B cell (primary cell): ENCODE results near the gene DNM2. TPM values are rescaled to one million over a fixed set of nuclear protein-coding genes. Genes with fewer than 3 reads are reported as not detected.

Source experiments
- ATAC-seq: fragments of 200-7000 bp; cut with Tn5 transposase; one replicate; pipeline ENCODE4 v1.10.0; 2021; ENCODE audit warnings: low read depth, mild to moderate bottlenecking, moderate number of reproducible peaks, moderate library complexity
- CTCF ChIA-PET: fragments of 350-600 bp; sonication (Branson Sonifier 250); formaldehyde crosslinking; loops from one replicate; lab custom pipeline; 2021; ENCODE audit warnings: antibody characterized with exemption, inconsistent platforms; lab: Charles Lee
- POLR2A ChIA-PET: fragments of 350-600 bp; sonication (Branson Sonifier 250); formaldehyde crosslinking; loops from one replicate; lab custom pipeline; 2021; ENCODE audit warnings: antibody characterized with exemption; lab: Charles Lee
- DNase-seq: peaks from one replicate; pipeline ENCODE4 v3.0.0; 2013
- H2AFZ ChIP-seq: 2 replicates; pipeline ENCODE4 v1.6.1; 2012; ENCODE audit warnings: mild to moderate bottlenecking, low read depth, low read length; ENCODE audit not compliant: insufficient read depth, poor library complexity, severe bottlenecking
- H3K27ac ChIP-seq, 2 donors: 1 replicate in 1 of 2; 2 replicates in 1 of 2; pipeline ENCODE4 v1.5.1; 2012 to 2013; ENCODE audit warnings: low read length in 2 of 2, mild to moderate bottlenecking in 2 of 2, moderate library complexity in 1 of 2
- H3K27me3 ChIP-seq, 4 experiments: fragments of 200-600 bp in 1 of 4; sonication (generic) in 1 of 4; replicated peaks in 1 of 4; 1 replicate in 2 of 4; 2 replicates in 2 of 4; pipeline versions ENCODE4 v1.6.1 to v1.7.0; 2013 to 2016; ENCODE audit warnings: low read length in 3 of 4, mild to moderate bottlenecking in 2 of 4, mixed read lengths in 1 of 4, moderate library complexity in 1 of 4; ENCODE audit not compliant: insufficient read depth in 4 of 4, control insufficient read depth in 3 of 4; ENCODE audit errors: control extremely low read depth in 1 of 4
- H3K36me3 ChIP-seq, 2 experiments: replicated peaks in 1 of 2; 1 replicate in 1 of 2; 2 replicates in 1 of 2; pipeline versions ENCODE4 v1.6.1 to v1.7.1; 2013; ENCODE audit warnings: low read length in 1 of 2; ENCODE audit not compliant: insufficient read depth in 2 of 2, control insufficient read depth in 1 of 2; ENCODE audit errors: control extremely low read depth in 1 of 2, extremely low read depth in 1 of 2
- H3K4me1 ChIP-seq, 2 donors: fragments of 200-600 bp in 1 of 2; sonication (generic) in 1 of 2; 1 replicate in 1 of 2; 2 replicates in 1 of 2; pipeline versions ENCODE4 v1.5.1 to v1.6.1; 2013 to 2017; ENCODE audit warnings: low read length in 2 of 2; ENCODE audit not compliant: control insufficient read depth in 2 of 2, insufficient read depth in 2 of 2
- H3K4me2 ChIP-seq: replicated peaks from 2 replicates; pipeline ENCODE3; 2012; ENCODE audit warnings: mild to moderate bottlenecking, low read depth, low read length; ENCODE audit not compliant: poor library complexity, severe bottlenecking
- H3K4me3 ChIP-seq, 5 experiments: fragments of 200-600 bp in 1 of 5; sonication (generic) in 1 of 5; 1 replicate in 3 of 5; 2 replicates in 2 of 5; pipeline versions ENCODE4 v1.5.1 to v1.7.0; 2011 to 2016; ENCODE audit warnings: low read length in 4 of 5, mild to moderate bottlenecking in 4 of 5, low read depth in 2 of 5, control low read depth in 1 of 5, moderate library complexity in 1 of 5; ENCODE audit not compliant: insufficient read depth in 1 of 5; ENCODE audit errors: control extremely low read depth in 1 of 5, extremely low read depth in 1 of 5
- H3K79me2 ChIP-seq: fragments of 200-600 bp; sonication (generic); one replicate; pipeline ENCODE4 v1.6.0; 2016; ENCODE audit warnings: low read length; ENCODE audit not compliant: control insufficient read depth, insufficient read depth
- H3K9ac ChIP-seq: fragments of 200-600 bp; sonication (generic); 2 replicates; pipeline ENCODE4 v1.6.1; 2017; ENCODE audit warnings: mild to moderate bottlenecking, low read length, moderate library complexity
- H3K9me3 ChIP-seq, 3 donors: one replicate each; pipeline versions ENCODE4 v1.6.1 to v1.7.1; 2013; ENCODE audit warnings: low read length in 2 of 3; ENCODE audit not compliant: control insufficient read depth in 2 of 3, insufficient read depth in 1 of 3; ENCODE audit errors: control extremely low read depth in 1 of 3
- H4K20me1 ChIP-seq: 2 replicates; pipeline ENCODE4 v1.6.0; 2012; ENCODE audit warnings: mild to moderate bottlenecking, low read length; ENCODE audit not compliant: insufficient read depth, control insufficient read depth, poor library complexity, severe bottlenecking
- H3K27ac Mint-ChIP-seq: one replicate; pipeline ENCODE4 v1.8.0; 2021; ENCODE audit warnings: mixed read lengths
- H3K27me3 Mint-ChIP-seq: one replicate; pipeline ENCODE4 v1.8.0; 2021; ENCODE audit warnings: mixed read lengths
- H3K4me1 Mint-ChIP-seq: one replicate; pipeline ENCODE4 v1.8.0; 2021; ENCODE audit warnings: mixed read lengths
- H3K4me3 Mint-ChIP-seq: one replicate; pipeline ENCODE4 v1.8.0; 2021; ENCODE audit warnings: mixed read lengths
- H3K9me3 Mint-ChIP-seq: one replicate; pipeline ENCODE4 v1.8.0; 2022; ENCODE audit warnings: mixed read lengths; ENCODE audit not compliant: insufficient read depth
- CTCF ChIP-seq: fragments of 200-600 bp; IDR thresholded peaks from one replicate; pipeline ENCODE4 v1.8.0; 2022; ENCODE audit warnings: antibody characterized with exemption, mild to moderate bottlenecking
- EZH2 ChIP-seq: IDR thresholded peaks from 2 replicates; pipeline ENCODE4 v1.6.1; 2012; ENCODE audit warnings: borderline replicate concordance, low read depth, mild to moderate bottlenecking, moderate library complexity, low read length; ENCODE audit not compliant: insufficient read depth, poor library complexity, severe bottlenecking
- WGBS: methylation state at CpG from one replicate; pipeline ENCODE4 v1.1.5; 2013; ENCODE audit warnings: missing lambda C conversion rate; ENCODE audit not compliant: insufficient coverage; 5-methylcytosine and 5-hydroxymethylcytosine counted together
- intact Hi-C: fragments of 100-400 bp; cut with micrococcal nuclease; formaldehyde crosslinking; loops from one replicate; pipeline ENCODE4 v1.10.0; 2022
- polyA plus RNA-seq: library from polyadenylated mRNA; depleted of rRNA; stranded (reverse); fragments of >200 nt; gene quantifications from 2 replicates; pipeline ENCODE4 v1.2.3, GENCODE V29; 2012
- total RNA-seq, 2 donors: library from RNA; stranded (reverse); fragments of 120-200 nt in 1 of 2; gene quantifications; 1 replicate in 1 of 2; 2 replicates in 1 of 2; pipeline versions ENCODE4 v1.2.3 to v1.2.4, GENCODE V29; 2013 to 2022

DNM2 gene
- total and polyA plus RNA-seq, 2 donors (not counting 1 experiment from before 2014, with no cell fraction given): 163 to 353 TPM

- H3K27me3 ChIP-seq: no peaks in the 10 kb centered on the region
- H3K36me3 ChIP-seq: peaks cover 10 to 36% of the 10 kb centered on the region in 2 experiments
- no peaks in the 10 kb centered on the region for H3K9me3 Mint-ChIP-seq
- H4K20me1 ChIP-seq: peaks cover 95% of the 10 kb centered on the region
- no peaks in the 10 kb centered on the region for H3K9me3 ChIP-seq
- WGBS: 93% methylated on average over 6 of the region's 6 CpGs
- H3K4me1 ChIP-seq: peaks cover 9 to 26% of the 10 kb centered on the region in 2 donors
- intact Hi-C loops: no loop called here
- ChIA-PET POLR2A (no interaction called here), CTCF (no interaction called here)
- H3K4me2 ChIP-seq: no peak overlapping the region
- no peak overlapping the region for H2AFZ ChIP-seq
- H3K27ac Mint-ChIP-seq: peak overlapping the region; percentile 66
- TF ChIP-seq EZH2: no peak
- TF ChIP-seq CTCF: no peak
- H3K4me3 Mint-ChIP-seq: no peak overlapping the region
- H3K9ac ChIP-seq: no peak overlapping the region
- no peaks in the 10 kb centered on the region for H3K27me3 Mint-ChIP-seq
- peaks cover 99% of the 10 kb centered on the region for H3K79me2 ChIP-seq
- ATAC-seq (no peak), DNase-seq (no peak)
- no peak overlapping the region for H3K4me3 ChIP-seq
- no peak overlapping the region for H3K27ac ChIP-seq
- H3K4me1 Mint-ChIP-seq: peaks cover 39% of the 10 kb centered on the region
Measured at GRCh38 chr19:10669246-10669645, 48.6 kb upstream of the DNM2 start.

GRCh38 chr19:10670182-10670581, 47.7 kb upstream of the DNM2 start:
- intact Hi-C loops: no loop called here
- Histone ChIP-seq H3K4me3 (no peak overlapping the region), H3K79me2 (peaks cover 99% of the 10 kb centered on the region), H2AFZ (no peak overlapping the region), H3K9ac (no peak overlapping the region), H3K4me2 (no peak overlapping the region), H3K4me1 (peaks cover 9 to 26% of the 10 kb centered on the region in 2 donors), H3K27me3 (no peaks in the 10 kb centered on the region), H3K27ac (no peak overlapping the region), H3K36me3 (peaks cover 10 to 43% of the 10 kb centered on the region in 2 experiments), H4K20me1 (peaks cover 95% of the 10 kb centered on the region), H3K9me3 (no peaks in the 10 kb centered on the region)
- Mint-ChIP-seq H3K4me3 (no peak overlapping the region), H3K27me3 (no peaks in the 10 kb centered on the region), H3K27ac (no peak overlapping the region), H3K4me1 (peaks cover 36% of the 10 kb centered on the region), H3K9me3 (no peaks in the 10 kb centered on the region)
- no peak for ATAC-seq
- ChIA-PET POLR2A (no interaction called here), CTCF (interaction anchor here (1.1 to 1.3 kb wide), 2 partner anchors 29 to 129 kb away, joined by 4 read pairs; no protein-coding TSS in a partner anchor)
- DNase-seq: no peak
- no peak for TF ChIP-seq CTCF
- TF ChIP-seq EZH2: no peak
- 100% methylated on average over 1 of the region's 1 CpG for WGBS
